ENCODE results near the gene KLF13. TPM values are rescaled to one million over a fixed set of nuclear protein-coding genes. Genes with fewer than 3 reads are reported as not detected.

Gene KLF13
- total and polyA plus RNA-seq, 2 donors (not counting 1 experiment from before 2014, with no cell fraction given): 65.5 to 140 TPM

DNA sequence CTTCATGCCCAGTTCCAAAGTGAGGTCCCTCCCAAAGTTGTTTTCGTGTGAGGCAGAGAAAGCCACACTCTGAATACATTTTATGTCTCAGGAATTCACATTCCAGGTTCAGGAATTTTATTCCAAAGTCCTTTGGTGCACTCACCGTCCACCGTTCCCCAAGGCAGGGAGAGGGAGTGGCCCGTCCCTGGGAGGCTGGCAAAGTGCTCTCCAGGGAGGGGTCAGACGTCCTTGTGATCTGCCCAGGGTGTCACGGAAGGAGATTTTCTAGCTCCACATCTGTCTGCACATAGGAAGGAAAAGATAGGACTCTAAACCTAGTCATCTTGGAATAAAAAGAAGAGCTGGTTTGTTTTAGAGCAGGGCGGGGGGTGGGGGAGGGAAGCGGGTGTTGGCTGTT is 47.9 kb downstream of the KLF13 start:
- Histone ChIP-seq H2AFZ (ENCODE audit: insufficient read depth, low read depth, low read length, poor library complexity, severe bottlenecking) (no peak overlapping the region), H3K36me3 (replicated peaks in 1 of 2; ENCODE audit: control extremely low read depth in 1 of 2, control insufficient read depth in 1 of 2, extremely low read depth in 1 of 2, insufficient read depth in 2 of 2, low read length in 1 of 2) (peaks cover 1 to 72% of the 10 kb centered on the region in 2 experiments), H3K27ac (ENCODE audit: low read length in 2 of 2) (no peak overlapping the region), H3K4me3 (ENCODE audit: control extremely low read depth in 1 of 5, extremely low read depth in 1 of 5, insufficient read depth in 1 of 5, low read depth in 2 of 5, low read length in 4 of 5) (no peak overlapping the region), H3K9me3 (ENCODE audit: control extremely low read depth in 1 of 3, control insufficient read depth in 2 of 3, insufficient read depth in 1 of 3, low read length in 2 of 3) (peaks cover 0 to 1% (median under 1%) of the 10 kb centered on the region in 3 donors), H4K20me1 (ENCODE audit: control insufficient read depth, insufficient read depth, low read length, poor library complexity, severe bottlenecking) (peaks cover 99% of the 10 kb centered on the region), H3K4me1 (ENCODE audit: control insufficient read depth in 2 of 2, insufficient read depth in 2 of 2, low read length in 2 of 2) (peaks cover 29 to 40% of the 10 kb centered on the region in 2 donors), H3K9ac (ENCODE audit: low read length) (no peak overlapping the region), H3K27me3 (replicated peaks in 1 of 4; ENCODE audit: control extremely low read depth in 1 of 4, control insufficient read depth in 3 of 4, insufficient read depth in 4 of 4, low read length in 3 of 4) (no peaks in the 10 kb centered on the region), H3K4me2 (replicated peaks; ENCODE audit: low read depth, low read length, poor library complexity, severe bottlenecking) (no peak overlapping the region), H3K79me2 (ENCODE audit: control insufficient read depth, insufficient read depth, low read length) (peaks cover 79% of the 10 kb centered on the region)
- Mint-ChIP-seq H3K27me3 (no peaks in the 10 kb centered on the region), H3K4me1 (peaks cover 65% of the 10 kb centered on the region), H3K4me3 (no peak overlapping the region), H3K9me3 (ENCODE audit: insufficient read depth) (no peaks in the 10 kb centered on the region), H3K27ac (peak overlapping the region; percentile 28)
- DNase-seq (no peak), ATAC-seq (ENCODE audit: low read depth) (no peak)
- 100% methylated on average over 4 of the region's 8 CpGs for WGBS (ENCODE audit: insufficient coverage)
- ChIA-PET POLR2A (no interaction called here), CTCF (interaction anchor here (1.3 to 1.7 kb wide), 3 partner anchors 9 to 64 kb away, joined by 3 to 4 read pairs (median 3); no protein-coding TSS in a partner anchor)
- intact Hi-C loops (cut with micrococcal nuclease): no loop called here
- TF ChIP-seq, protein P1, sequence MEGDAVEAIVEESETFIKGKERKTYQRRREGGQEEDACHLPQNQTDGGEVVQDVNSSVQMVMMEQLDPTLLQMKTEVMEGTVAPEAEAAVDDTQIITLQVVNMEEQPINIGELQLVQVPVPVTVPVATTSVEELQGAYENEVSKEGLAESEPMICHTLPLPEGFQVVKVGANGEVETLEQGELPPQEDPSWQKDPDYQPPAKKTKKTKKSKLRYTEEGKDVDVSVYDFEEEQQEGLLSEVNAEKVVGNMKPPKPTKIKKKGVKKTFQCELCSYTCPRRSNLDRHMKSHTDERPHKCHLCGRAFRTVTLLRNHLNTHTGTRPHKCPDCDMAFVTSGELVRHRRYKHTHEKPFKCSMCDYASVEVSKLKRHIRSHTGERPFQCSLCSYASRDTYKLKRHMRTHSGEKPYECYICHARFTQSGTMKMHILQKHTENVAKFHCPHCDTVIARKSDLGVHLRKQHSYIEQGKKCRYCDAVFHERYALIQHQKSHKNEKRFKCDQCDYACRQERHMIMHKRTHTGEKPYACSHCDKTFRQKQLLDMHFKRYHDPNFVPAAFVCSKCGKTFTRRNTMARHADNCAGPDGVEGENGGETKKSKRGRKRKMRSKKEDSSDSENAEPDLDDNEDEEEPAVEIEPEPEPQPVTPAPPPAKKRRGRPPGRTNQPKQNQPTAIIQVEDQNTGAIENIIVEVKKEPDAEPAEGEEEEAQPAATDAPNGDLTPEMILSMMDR (IDR thresholded peaks at IDR 0.05): no peak
- no peak for TF ChIP-seq EZH2 (IDR thresholded peaks at IDR 0.05; ENCODE audit: borderline replicate concordance, insufficient read depth, low read depth, low read length, poor library complexity, severe bottlenecking)

DNA sequence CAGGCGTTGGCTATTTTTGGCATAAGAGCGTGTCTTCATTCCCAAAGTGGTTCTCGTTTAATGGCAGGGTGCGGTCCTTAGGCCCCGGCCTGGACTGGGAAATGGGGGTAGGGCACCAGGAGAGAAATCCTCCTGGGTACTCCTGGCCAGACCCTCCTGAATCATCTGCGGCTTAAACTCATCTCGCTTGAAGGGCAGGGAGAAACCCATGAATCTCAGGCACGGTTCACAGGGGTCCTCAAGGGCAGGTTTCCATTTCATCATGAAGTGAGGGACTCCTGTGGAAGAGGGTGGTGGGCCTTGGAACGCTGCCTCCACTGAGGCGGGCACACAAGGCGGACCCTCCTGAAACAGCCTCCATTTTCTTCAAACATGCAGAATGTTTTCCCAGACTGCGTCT is 48.4 kb downstream of the KLF13 start:
- Histone ChIP-seq H3K4me3 (ENCODE audit: control extremely low read depth in 1 of 5, extremely low read depth in 1 of 5, insufficient read depth in 1 of 5, low read depth in 2 of 5, low read length in 4 of 5) (no peak overlapping the region), H3K27ac (ENCODE audit: low read length in 2 of 2) (no peak overlapping the region), H3K79me2 (ENCODE audit: control insufficient read depth, insufficient read depth, low read length) (peaks cover 74% of the 10 kb centered on the region), H3K9me3 (ENCODE audit: control extremely low read depth in 1 of 3, control insufficient read depth in 2 of 3, insufficient read depth in 1 of 3, low read length in 2 of 3) (no peaks in the 10 kb centered on the region), H4K20me1 (ENCODE audit: control insufficient read depth, insufficient read depth, low read length, poor library complexity, severe bottlenecking) (peaks cover 98% of the 10 kb centered on the region), H2AFZ (ENCODE audit: insufficient read depth, low read depth, low read length, poor library complexity, severe bottlenecking) (no peak overlapping the region), H3K4me1 (ENCODE audit: control insufficient read depth in 2 of 2, insufficient read depth in 2 of 2, low read length in 2 of 2) (peaks cover 28 to 35% of the 10 kb centered on the region in 2 donors), H3K4me2 (replicated peaks; ENCODE audit: low read depth, low read length, poor library complexity, severe bottlenecking) (no peak overlapping the region), H3K9ac (ENCODE audit: low read length) (no peak overlapping the region), H3K27me3 (replicated peaks in 1 of 4; ENCODE audit: control extremely low read depth in 1 of 4, control insufficient read depth in 3 of 4, insufficient read depth in 4 of 4, low read length in 3 of 4) (no peaks in the 10 kb centered on the region), H3K36me3 (replicated peaks in 1 of 2; ENCODE audit: control extremely low read depth in 1 of 2, control insufficient read depth in 1 of 2, extremely low read depth in 1 of 2, insufficient read depth in 2 of 2, low read length in 1 of 2) (peaks cover 1 to 73% of the 10 kb centered on the region in 2 experiments)
- H3K27ac Mint-ChIP-seq: no peak overlapping the region
- H3K9me3 Mint-ChIP-seq (ENCODE audit: insufficient read depth): no peaks in the 10 kb centered on the region
- CTCF ChIA-PET: interaction anchor here (1.7 kb wide), 1 partner anchor 60 kb away, joined by 4 read pairs; no protein-coding TSS in a partner anchor
- 96% methylated on average over 8 of the region's 12 CpGs for WGBS (ENCODE audit: insufficient coverage)
- POLR2A ChIA-PET: no interaction called here
- DNase-seq (no peak), ATAC-seq (ENCODE audit: low read depth) (no peak)
- TF ChIP-seq EZH2 (IDR thresholded peaks at IDR 0.05; ENCODE audit: borderline replicate concordance, insufficient read depth, low read depth, low read length, poor library complexity, severe bottlenecking): no peak
- TF ChIP-seq, protein P1 (IDR thresholded peaks at IDR 0.05): no peak
- H3K4me3 Mint-ChIP-seq: no peak overlapping the region
- intact Hi-C loops (cut with micrococcal nuclease): no loop called here
- H3K27me3 Mint-ChIP-seq: no peaks in the 10 kb centered on the region
- peaks cover 64% of the 10 kb centered on the region for H3K4me1 Mint-ChIP-seq

Measured in B cell (primary cell).